ENCODE data around the gene TBC1D5.
"Not testable (repeated sequence)": the region's sequence is repeated elsewhere in the genome, so short reads cannot be mapped to it uniquely, and the experiment has no call there.

TBC1D5 gene

GRCh38 chr3:17742102-17742879 is at the start of gene TBC1D5:
Gene TBC1D5 (minus strand): TSS chr3:17742631. CDS start chr3:17508570, 234,061 bp downstream.
- H3K9me3 ChIP-seq (ENCODE audit: control insufficient read depth, insufficient read depth, low read length): no peaks in the 10 kb centered on the region
- peaks cover 21% of the 10 kb centered on the region for H3K4me1 ChIP-seq (ENCODE audit: control insufficient read depth, insufficient read depth, low read length)
- H3K27me3 ChIP-seq (ENCODE audit: control insufficient read depth, insufficient read depth, low read length): no peaks in the 10 kb centered on the region
- peak within 1 kb of the TSS; percentile 82 for H3K4me3 ChIP-seq (ENCODE audit: low read depth, low read length)
- H3K9ac ChIP-seq (ENCODE audit: low read depth, low read length): peak within 1 kb of the TSS; percentile 89
- H3K36me3 ChIP-seq (ENCODE audit: control insufficient read depth, insufficient read depth, low read length): no peaks in the 10 kb centered on the region
- peak within 1 kb of the TSS; percentile 100 for H3K27ac ChIP-seq (ENCODE audit: low read depth, low read length)

- Histone ChIP-seq H3K9me3 (ENCODE audit: control insufficient read depth, insufficient read depth, low read length) (no peaks in the 10 kb centered on the region), H3K27ac (ENCODE audit: low read depth, low read length) (no peak overlapping the region), H3K4me3 (ENCODE audit: low read depth, low read length) (no peak overlapping the region), H3K27me3 (ENCODE audit: control insufficient read depth, insufficient read depth, low read length) (no peaks in the 10 kb centered on the region), H3K36me3 (ENCODE audit: control insufficient read depth, insufficient read depth, low read length) (no peaks in the 10 kb centered on the region), H3K4me1 (ENCODE audit: control insufficient read depth, insufficient read depth, low read length) (no peaks in the 10 kb centered on the region), H3K9ac (ENCODE audit: low read depth, low read length) (no peak overlapping the region)
These were observed 41.0 kb upstream of the TBC1D5 start for GRCh38 chr3:17783426-17783825.

GRCh38 chr3:17782751-17783150 is 40.3 kb upstream of the TBC1D5 start:
- no peaks in the 10 kb centered on the region for H3K9me3 ChIP-seq (ENCODE audit: control insufficient read depth, insufficient read depth, low read length)
- H3K4me3 ChIP-seq (ENCODE audit: low read depth, low read length): no peak overlapping the region
- H3K27ac ChIP-seq (ENCODE audit: low read depth, low read length): no peak overlapping the region
- H3K4me1 ChIP-seq (ENCODE audit: control insufficient read depth, insufficient read depth, low read length): no peaks in the 10 kb centered on the region
- H3K9ac ChIP-seq (ENCODE audit: low read depth, low read length): no peak overlapping the region
- H3K27me3 ChIP-seq (ENCODE audit: control insufficient read depth, insufficient read depth, low read length): no peaks in the 10 kb centered on the region
- H3K36me3 ChIP-seq (ENCODE audit: control insufficient read depth, insufficient read depth, low read length): no peaks in the 10 kb centered on the region

- not testable (repeated sequence) for H3K4me3 ChIP-seq (ENCODE audit: low read depth, low read length); H3K4me1 ChIP-seq (ENCODE audit: control insufficient read depth, insufficient read depth, low read length); H3K9ac ChIP-seq (ENCODE audit: low read depth, low read length); H3K36me3 ChIP-seq (ENCODE audit: control insufficient read depth, insufficient read depth, low read length); H3K9me3 ChIP-seq (ENCODE audit: control insufficient read depth, insufficient read depth, low read length); H3K27ac ChIP-seq (ENCODE audit: low read depth, low read length); H3K27me3 ChIP-seq (ENCODE audit: control insufficient read depth, insufficient read depth, low read length)
These were observed 37.9 kb upstream of the TBC1D5 start for GRCh38 chr3:17780369-17780768.

- H3K9ac ChIP-seq (ENCODE audit: low read depth, low read length); H3K27me3 ChIP-seq (ENCODE audit: control insufficient read depth, insufficient read depth, low read length); H3K4me3 ChIP-seq (ENCODE audit: low read depth, low read length); H3K36me3 ChIP-seq (ENCODE audit: control insufficient read depth, insufficient read depth, low read length); H3K4me1 ChIP-seq (ENCODE audit: control insufficient read depth, insufficient read depth, low read length); H3K9me3 ChIP-seq (ENCODE audit: control insufficient read depth, insufficient read depth, low read length); H3K27ac ChIP-seq (ENCODE audit: low read depth, low read length): not testable (repeated sequence)
These were observed 37.1 kb upstream of the TBC1D5 start for GRCh38 chr3:17779304-17780250.

GRCh38 chr3:17777326-17777725 is 34.9 kb upstream of the TBC1D5 start:
- H3K27me3 ChIP-seq (ENCODE audit: control insufficient read depth, insufficient read depth, low read length); H3K9ac ChIP-seq (ENCODE audit: low read depth, low read length); H3K36me3 ChIP-seq (ENCODE audit: control insufficient read depth, insufficient read depth, low read length); H3K9me3 ChIP-seq (ENCODE audit: control insufficient read depth, insufficient read depth, low read length); H3K4me1 ChIP-seq (ENCODE audit: control insufficient read depth, insufficient read depth, low read length); H3K27ac ChIP-seq (ENCODE audit: low read depth, low read length); H3K4me3 ChIP-seq (ENCODE audit: low read depth, low read length): not testable (repeated sequence)

- H3K9ac ChIP-seq (ENCODE audit: low read depth, low read length): no peak overlapping the region
- H3K27ac ChIP-seq (ENCODE audit: low read depth, low read length): no peak overlapping the region
- H3K4me1 ChIP-seq (ENCODE audit: control insufficient read depth, insufficient read depth, low read length): no peaks in the 10 kb centered on the region
- no peaks in the 10 kb centered on the region for H3K9me3 ChIP-seq (ENCODE audit: control insufficient read depth, insufficient read depth, low read length)
- H3K36me3 ChIP-seq (ENCODE audit: control insufficient read depth, insufficient read depth, low read length): no peaks in the 10 kb centered on the region
- no peak overlapping the region for H3K4me3 ChIP-seq (ENCODE audit: low read depth, low read length)
- no peaks in the 10 kb centered on the region for H3K27me3 ChIP-seq (ENCODE audit: control insufficient read depth, insufficient read depth, low read length)
These were observed 32.6 kb upstream of the TBC1D5 start for GRCh38 chr3:17775073-17775472.

GRCh38 chr3:17774180-17774910 is 31.9 kb upstream of the TBC1D5 start:
- H3K4me3 ChIP-seq (ENCODE audit: low read depth, low read length); H3K36me3 ChIP-seq (ENCODE audit: control insufficient read depth, insufficient read depth, low read length); H3K27me3 ChIP-seq (ENCODE audit: control insufficient read depth, insufficient read depth, low read length); H3K4me1 ChIP-seq (ENCODE audit: control insufficient read depth, insufficient read depth, low read length); H3K9ac ChIP-seq (ENCODE audit: low read depth, low read length); H3K27ac ChIP-seq (ENCODE audit: low read depth, low read length); H3K9me3 ChIP-seq (ENCODE audit: control insufficient read depth, insufficient read depth, low read length): not testable (repeated sequence)

- H3K36me3 ChIP-seq (ENCODE audit: control insufficient read depth, insufficient read depth, low read length): no peaks in the 10 kb centered on the region
- no peak overlapping the region for H3K4me3 ChIP-seq (ENCODE audit: low read depth, low read length)
- no peaks in the 10 kb centered on the region for H3K9me3 ChIP-seq (ENCODE audit: control insufficient read depth, insufficient read depth, low read length)
- H3K27me3 ChIP-seq (ENCODE audit: control insufficient read depth, insufficient read depth, low read length): no peaks in the 10 kb centered on the region
- H3K4me1 ChIP-seq (ENCODE audit: control insufficient read depth, insufficient read depth, low read length): no peaks in the 10 kb centered on the region
- no peak overlapping the region for H3K9ac ChIP-seq (ENCODE audit: low read depth, low read length)
- H3K27ac ChIP-seq (ENCODE audit: low read depth, low read length): no peak overlapping the region
These were observed 30.1 kb upstream of the TBC1D5 start for GRCh38 chr3:17772556-17772955.

GRCh38 chr3:17771177-17772017 is 29.0 kb upstream of the TBC1D5 start:
- Histone ChIP-seq H3K36me3 (ENCODE audit: control insufficient read depth, insufficient read depth, low read length) (no peaks in the 10 kb centered on the region), H3K4me3 (ENCODE audit: low read depth, low read length) (no peak overlapping the region), H3K9me3 (ENCODE audit: control insufficient read depth, insufficient read depth, low read length) (no peaks in the 10 kb centered on the region), H3K27me3 (ENCODE audit: control insufficient read depth, insufficient read depth, low read length) (no peaks in the 10 kb centered on the region), H3K27ac (ENCODE audit: low read depth, low read length) (no peak overlapping the region), H3K4me1 (ENCODE audit: control insufficient read depth, insufficient read depth, low read length) (no peaks in the 10 kb centered on the region), H3K9ac (ENCODE audit: low read depth, low read length) (no peak overlapping the region)
